ENCODE data around the gene PRIMPOL.
"Not testable (repeated sequence)": the region's sequence is repeated elsewhere in the genome, so short reads cannot be mapped to it uniquely, and the experiment has no call there.

Gene PRIMPOL

GRCh38 chr4:184641022-184641421 lies 8.5 kb upstream of the PRIMPOL start:
- DNase-seq = no peak

DNA sequence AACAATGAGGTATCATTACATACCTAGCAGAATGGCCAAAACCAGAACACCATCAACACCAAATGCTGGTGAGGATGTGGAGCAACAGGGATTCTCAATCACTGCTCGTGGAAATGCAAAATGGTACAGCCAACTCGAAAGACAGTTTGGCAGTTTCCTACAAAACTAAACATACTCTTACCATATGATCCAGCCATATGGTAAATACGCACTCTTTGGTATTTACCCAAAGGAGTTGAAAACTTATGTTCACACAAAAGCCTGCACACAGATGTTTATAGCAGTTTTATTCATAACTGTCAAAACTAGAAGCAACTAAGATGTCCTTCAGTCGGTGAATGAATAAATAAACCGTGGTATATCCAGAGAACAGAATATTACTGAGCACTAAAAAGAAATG lies 8.1 kb upstream of the PRIMPOL start:
- no peak for DNase-seq

DNA sequence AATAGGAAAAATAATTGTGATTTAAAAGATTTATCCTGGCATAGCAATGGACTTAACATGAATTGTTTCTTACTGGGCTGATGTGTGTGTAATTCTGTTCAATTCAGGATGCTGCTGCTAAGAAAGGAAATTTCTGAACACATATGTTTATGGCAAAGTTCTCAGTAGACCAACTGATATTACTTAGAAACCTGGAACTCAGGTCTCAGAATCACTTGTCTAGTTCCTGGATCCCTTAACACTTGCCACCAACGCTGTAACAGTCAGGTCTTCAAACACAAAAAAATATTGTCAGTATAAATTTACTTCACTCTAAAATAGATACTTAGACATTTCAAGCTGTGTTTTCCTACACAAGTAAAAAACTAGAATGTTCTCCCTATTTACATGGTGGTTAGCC lies 5.8 kb upstream of the PRIMPOL start:
- DNase-seq = no peak

DNA sequence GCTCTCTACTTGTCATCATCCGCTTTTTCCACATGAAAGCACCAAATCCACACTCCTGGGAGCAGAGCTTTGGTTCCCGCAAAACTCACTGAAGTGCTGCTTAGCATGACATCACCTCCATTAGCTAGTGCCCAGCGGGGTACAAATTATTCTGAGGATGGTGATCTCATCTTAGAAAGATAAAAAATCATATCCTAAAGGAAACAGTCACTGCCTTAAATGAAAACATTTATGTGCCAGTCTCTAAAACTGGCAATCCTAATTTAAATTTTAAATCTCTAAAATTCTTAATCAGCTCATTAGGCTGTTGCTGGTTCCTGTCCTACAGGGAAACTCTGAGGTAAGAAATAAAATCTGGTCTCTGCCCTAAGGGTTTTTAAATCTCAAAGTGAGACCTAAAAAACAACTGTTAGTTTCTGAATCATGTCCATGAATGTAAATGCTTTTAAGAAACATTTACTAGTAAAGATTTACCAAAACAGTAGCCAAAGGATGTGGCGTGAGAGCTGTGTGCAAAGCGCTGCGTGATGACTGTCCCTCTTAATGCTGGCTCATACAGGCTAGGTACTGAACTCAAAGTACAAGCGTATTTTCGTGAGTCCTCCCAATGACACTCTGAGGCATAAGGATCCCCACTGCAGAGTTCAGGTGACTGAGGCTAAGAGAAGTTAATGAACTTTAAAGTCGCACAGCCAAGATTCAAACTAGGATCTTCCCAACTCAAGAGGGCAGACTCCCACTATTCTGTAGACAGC lies 4.8 kb upstream of the PRIMPOL start:
- DNase-seq = no peak

GRCh38 chr4:184645904-184646610 lies 3.5 kb upstream of the PRIMPOL start:
- DNase-seq = no peak

- DNase-seq = no peak
These were observed 2.1 kb upstream of the PRIMPOL start for GRCh38 chr4:184647266-184648053.

DNA sequence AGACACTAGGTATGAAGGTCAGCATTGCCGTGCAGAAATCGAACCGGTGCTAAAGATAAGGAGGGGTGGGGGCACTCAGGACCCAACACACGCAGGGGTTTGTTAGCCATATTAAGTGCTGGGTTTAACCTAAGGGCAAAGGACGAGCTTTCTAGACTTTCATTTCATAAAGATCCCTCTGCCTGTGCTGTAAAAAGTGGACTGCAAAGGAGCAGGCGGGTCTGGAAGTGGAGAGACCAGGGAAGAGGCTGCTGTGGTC lies 1.6 kb upstream of the PRIMPOL start:
- DNase-seq = no peak

GRCh38 chr4:184648313-184649025 lies 1.1 kb upstream of the PRIMPOL start:
- DNase-seq = peak; percentile 44

- peak; percentile 29 for DNase-seq
These were observed 675 bp downstream of the PRIMPOL start for GRCh38 chr4:184649971-184650855.

DNA sequence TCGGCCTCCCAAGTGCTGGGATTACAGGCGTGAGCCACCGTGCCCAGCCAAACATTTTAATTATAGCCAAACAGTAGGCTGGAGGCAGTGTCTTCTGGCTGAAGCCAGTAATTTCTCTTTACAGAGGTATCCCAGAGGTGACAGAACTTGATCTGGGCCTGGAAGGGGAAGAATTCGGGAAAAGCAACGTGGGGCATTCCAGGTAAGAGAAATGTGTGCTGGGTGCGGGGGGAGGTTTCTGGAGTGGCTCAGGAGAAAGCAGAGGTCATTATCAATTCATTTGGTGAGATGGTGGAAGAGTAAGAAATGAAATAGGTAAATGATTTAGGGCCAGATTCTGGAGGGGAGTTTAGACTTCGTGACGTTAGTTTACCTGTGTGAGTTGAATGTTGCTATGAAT lies 2.4 kb downstream of the PRIMPOL start:
- DNase-seq = no peak

DNA sequence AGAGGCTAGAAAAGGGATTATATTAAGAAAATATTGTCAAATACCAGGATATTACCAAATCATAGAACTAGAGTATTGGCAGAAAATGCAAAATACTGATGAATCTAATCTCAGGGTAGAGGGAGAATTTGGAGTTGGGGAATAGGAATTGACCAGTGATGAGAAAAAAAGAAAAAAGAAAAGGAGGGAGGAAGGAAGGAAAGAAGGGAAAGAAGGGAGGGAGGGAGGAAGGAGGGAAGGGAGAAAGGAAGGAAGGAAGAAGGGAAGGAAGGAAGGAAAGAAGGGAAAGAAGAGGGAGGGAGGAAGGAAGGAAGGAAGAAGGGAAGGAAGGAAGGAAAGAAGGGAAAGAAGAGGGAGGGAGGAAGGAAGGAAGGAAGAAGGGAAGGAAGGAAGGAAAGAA lies 3.1 kb downstream of the PRIMPOL start:
- DNase-seq = not testable (repeated sequence)

GRCh38 chr4:184653650-184654049 lies 4.1 kb downstream of the PRIMPOL start:
- DNase-seq = no peak

DNA sequence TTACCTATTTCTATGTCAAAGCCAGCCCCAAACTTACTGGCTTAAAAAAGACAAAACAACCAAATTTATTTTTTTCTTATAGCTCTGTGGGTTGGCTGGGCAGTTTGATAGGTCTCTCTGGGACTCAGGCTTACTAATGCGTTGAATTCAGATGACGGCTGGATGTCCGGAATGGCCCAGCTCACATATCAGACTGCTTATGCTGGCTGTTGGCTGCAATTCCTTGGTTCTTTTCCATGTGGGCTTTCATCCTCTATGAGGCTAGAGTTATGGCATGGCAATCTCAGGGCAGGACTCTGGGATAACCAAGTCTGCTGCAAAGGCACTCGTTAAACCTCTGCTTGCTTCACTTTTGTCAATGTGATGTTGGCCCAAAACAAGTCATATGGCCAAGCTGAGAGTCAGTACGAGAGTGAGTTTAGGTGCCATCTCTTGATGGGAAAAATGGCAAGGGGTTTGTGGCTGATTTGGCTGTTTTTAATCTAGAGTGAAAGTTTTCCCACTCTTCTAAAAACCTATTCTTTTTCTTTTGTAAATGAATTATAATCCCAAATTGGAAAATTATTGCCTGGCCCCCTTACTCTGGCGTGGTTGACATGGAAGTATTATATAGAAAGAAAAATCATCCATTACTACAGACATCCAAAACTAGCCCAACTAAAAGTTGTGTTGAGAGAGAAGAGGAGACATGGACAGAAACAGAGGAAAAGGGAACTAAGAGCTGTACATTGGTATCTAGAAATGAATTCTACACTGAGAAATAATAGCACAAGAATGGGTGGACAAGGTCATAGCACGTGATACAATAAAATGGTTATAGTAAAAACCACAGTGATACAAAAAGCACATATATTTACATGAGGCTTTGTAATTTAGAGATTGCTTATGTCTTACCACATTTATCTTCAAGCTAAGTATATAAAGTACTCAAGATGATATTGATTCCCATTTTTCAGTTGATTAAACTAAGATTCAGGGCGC lies 6.6 kb downstream of the PRIMPOL start:
- no peak for DNase-seq

- DNase-seq = no peak
These were observed 7.6 kb downstream of the PRIMPOL start for GRCh38 chr4:184657144-184657543.

DNA sequence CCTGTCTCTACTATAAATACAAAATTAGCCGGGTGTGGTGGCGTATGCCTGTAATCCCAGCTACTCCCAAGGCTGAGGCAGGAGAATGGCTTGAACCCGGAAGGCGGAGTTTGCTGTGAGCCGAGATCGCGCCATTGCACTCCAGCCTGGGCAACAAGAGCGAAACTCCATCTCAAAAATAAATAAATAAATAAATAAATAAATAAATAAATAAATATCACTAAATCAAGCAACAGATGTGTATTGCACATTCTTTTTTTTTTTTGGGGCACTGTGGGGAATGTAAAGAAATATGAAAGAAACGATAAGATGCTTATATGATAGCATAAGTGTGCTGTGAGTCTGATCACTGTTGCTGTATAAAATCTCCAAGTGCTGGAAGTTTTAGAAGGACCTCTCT lies 8.3 kb downstream of the PRIMPOL start:
- not testable (repeated sequence) for DNase-seq

- DNase-seq = no peak
These were observed 11.4 kb downstream of the PRIMPOL start for GRCh38 chr4:184660978-184661377.

- no peak for DNase-seq
These were observed 12.7 kb downstream of the PRIMPOL start for GRCh38 chr4:184662236-184662635.

GRCh38 chr4:184664445-184665210 lies 15.1 kb downstream of the PRIMPOL start:
- DNase-seq = no peak

DNA sequence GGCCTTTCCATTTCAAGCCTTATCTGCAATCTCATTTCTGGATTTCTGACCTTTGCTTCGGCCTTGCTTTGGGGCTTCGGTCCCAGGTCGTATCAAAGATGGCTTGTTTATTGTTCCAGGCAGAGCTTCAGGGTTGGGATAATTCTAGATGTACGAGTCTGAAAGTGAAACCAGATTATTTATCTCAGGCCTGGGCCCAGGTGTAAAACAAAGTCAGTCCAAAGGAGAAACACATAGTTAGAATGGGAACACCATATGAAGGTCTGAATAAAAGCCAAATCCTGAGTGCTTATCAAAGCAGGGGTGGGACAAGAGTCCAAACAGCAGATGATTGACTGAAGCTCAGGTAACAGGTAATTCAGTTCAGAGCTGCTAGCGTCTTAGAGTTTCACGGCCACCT lies 17.1 kb downstream of the PRIMPOL start:
- DNase-seq = no peak

DNA sequence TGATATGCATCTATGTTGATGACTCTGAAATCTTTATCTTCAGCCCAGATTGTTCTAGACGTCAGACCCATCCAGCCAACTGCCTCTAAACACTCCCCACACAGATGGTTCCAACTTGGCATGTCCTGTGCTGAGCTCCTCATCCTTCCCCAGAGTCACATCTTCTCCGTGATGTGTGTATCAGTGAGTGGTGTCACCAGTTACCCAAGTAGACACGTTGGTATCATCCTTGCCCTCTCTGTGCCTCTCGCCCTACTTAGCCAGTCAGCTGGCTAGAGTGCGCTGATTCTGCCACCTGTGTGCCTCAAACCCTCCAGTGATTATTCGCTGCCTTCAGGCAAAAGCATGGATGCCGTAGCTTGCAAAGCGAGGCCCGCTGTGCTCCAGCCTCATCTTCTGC lies 18.6 kb downstream of the PRIMPOL start:
- no peak for DNase-seq

All from stimulated activated CD4-positive, alpha-beta T cell treated with anti-CD3 and anti-CD28 coated beads, Interleukin-4, amount 100 ng/mL, for 24 hours (primary cell).